Measurements from ENCODE around the gene MAP3K14.

Gene MAP3K14

DNA sequence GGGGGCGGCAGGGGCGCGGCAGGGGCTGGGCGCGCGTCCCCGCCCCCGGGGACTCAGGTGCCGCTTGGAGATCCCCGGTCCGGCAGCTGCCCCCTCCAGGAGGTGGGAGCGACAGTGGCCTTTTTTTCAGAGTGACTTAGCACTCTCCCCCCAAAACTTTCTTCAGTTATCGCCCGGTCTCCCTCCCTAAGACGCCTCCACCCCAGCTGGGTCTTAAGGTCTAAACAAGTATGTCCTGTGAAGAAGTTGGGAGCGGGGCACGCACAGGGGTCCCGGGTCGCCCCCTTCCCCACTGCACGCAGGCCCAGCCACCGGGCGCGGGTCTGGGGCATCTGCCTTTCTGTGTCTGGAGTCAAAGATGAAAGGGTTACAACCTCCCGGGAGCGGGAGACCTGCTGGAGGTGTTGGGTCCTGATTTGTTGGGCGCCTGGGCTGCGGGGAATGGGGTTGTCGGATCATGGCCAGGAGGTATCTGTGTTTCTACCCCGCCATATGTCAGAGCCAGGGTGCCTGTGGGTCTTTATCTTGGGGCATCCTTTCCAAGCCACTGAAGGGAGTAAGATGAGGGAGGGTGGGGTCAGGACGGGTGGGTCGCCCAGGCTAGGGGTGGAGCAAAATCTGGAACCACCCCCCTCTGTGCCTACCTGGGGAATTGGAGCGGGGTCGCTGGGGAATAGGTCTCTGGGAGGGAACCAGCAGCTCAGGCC, 94.4 kb downstream of the MAP3K14 start:
- no peak for TF ChIP-seq POLR2A (IDR thresholded peaks at IDR 0.05; ENCODE audit: low read depth, low read length)
- TF ChIP-seq PAX5 (IDR thresholded peaks at IDR 0.05; ENCODE audit: insufficient read depth, low read length, severe bottlenecking) = no peak
- no peak for TF ChIP-seq TAF1 (IDR thresholded peaks at IDR 0.05; ENCODE audit: low read depth, low read length)
- no peak for TF ChIP-seq POU2F2 (IDR thresholded peaks at IDR 0.05; ENCODE audit: low read depth, low read length)
- no peak for TF ChIP-seq POLR2AphosphoS5 (IDR thresholded peaks at IDR 0.05; ENCODE audit: low read depth, low read length)
- no peak for TF ChIP-seq SPI1 (IDR thresholded peaks at IDR 0.05; ENCODE audit: low read depth, low read length)
- DNase-seq (ENCODE audit: insufficient read length, low spot score) = no peak
- peak; percentile 54 for FAIRE-seq

DNA sequence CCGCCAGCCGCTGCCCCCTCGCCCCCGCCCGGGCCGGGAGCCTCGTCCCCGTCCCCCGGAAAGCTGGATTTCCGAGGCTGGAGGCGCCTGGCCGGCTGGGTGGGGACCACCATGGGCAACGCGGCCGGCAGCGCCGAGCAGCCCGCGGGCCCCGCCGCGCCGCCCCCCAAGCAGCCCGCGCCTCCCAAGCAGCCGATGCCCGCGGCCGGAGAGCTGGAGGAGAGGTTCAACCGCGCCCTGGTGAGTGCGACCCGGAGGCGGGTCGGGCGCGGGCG, 94.9 kb downstream of the MAP3K14 start:
- no peak for FAIRE-seq

DNA sequence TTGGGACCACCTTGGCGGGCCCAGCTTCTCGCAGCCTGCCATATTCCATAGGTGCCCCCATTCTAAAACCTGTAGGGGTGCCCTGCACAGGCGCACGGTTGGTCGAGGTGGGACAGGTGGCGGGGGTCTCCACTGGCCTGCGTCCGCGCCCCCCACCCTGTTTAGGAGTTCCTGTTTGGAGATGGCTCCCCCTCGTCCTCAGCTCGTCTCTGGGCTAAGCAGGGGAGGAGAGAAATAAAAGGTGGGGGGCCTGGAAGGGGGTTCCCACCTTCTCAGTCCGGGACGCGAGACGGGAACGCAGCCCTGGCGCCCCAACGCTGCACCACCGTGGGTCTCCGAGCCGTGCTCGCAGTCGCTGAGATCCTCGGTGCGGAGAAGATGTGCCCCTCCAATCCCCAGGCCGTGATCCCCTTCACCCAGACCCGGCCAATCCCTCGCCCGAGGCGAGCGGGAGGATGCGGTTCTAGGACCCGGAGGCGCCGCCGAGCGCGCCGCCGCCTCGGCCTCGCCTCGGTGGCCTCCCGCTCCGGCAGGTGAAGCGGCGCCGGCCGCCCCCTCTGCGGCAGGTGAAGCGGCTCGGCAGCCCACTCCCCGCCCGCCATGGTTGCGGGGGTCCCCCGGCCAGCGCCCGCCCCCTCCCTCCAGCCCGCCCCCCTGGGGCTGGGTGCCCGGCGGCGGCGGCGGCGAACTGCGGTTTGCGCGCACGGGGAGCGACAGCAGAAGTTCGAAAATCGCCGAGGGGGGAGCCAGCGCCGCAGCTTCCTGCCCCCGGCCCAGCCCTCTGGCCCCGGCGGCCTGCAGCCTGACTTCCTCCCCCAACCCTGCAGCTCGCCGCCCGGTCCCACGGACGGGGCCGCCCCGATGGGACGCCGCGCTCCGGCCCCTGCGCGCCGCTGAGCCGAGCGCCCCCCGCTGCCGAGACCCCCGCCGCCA, 95.5 kb downstream of the MAP3K14 start, which contains the start of gene FMNL1:
Gene FMNL1 (plus strand): TSS at position 805 of the 933 bp plus-strand sequence. CDS start 240 bp downstream, outside the sequence.
- FAIRE-seq (peak; percentile 85), DNase-seq (ENCODE audit: insufficient read length, low spot score) (no peak)
- TF ChIP-seq POLR2A (IDR thresholded peaks at IDR 0.05; ENCODE audit: low read depth, low read length) = no peak
- peak; percentile 63 for TF ChIP-seq SPI1 (IDR thresholded peaks at IDR 0.05; ENCODE audit: low read depth, low read length)
- TF ChIP-seq POLR2AphosphoS5 (IDR thresholded peaks at IDR 0.05; ENCODE audit: low read depth, low read length) = no peak; the same call in 1 of the 2 replicates
- TF ChIP-seq TAF1 (IDR thresholded peaks at IDR 0.05; ENCODE audit: low read depth, low read length) = no peak

More for the DNA sequence above, 94.9 kb downstream of the MAP3K14 start:
- TF ChIP-seq POLR2A (IDR thresholded peaks at IDR 0.05; ENCODE audit: low read depth, low read length) = no peak
- no peak for TF ChIP-seq SPI1 (IDR thresholded peaks at IDR 0.05; ENCODE audit: low read depth, low read length)
- no peak for TF ChIP-seq POU2F2 (IDR thresholded peaks at IDR 0.05; ENCODE audit: low read depth, low read length)
- TF ChIP-seq PAX5 (IDR thresholded peaks at IDR 0.05; ENCODE audit: insufficient read depth, low read length, severe bottlenecking) = no peak
- TF ChIP-seq POLR2AphosphoS5 (IDR thresholded peaks at IDR 0.05; ENCODE audit: low read depth, low read length) = no peak
- no peak for TF ChIP-seq TAF1 (IDR thresholded peaks at IDR 0.05; ENCODE audit: low read depth, low read length)
- no peak for DNase-seq (ENCODE audit: insufficient read length, low spot score)

DNA sequence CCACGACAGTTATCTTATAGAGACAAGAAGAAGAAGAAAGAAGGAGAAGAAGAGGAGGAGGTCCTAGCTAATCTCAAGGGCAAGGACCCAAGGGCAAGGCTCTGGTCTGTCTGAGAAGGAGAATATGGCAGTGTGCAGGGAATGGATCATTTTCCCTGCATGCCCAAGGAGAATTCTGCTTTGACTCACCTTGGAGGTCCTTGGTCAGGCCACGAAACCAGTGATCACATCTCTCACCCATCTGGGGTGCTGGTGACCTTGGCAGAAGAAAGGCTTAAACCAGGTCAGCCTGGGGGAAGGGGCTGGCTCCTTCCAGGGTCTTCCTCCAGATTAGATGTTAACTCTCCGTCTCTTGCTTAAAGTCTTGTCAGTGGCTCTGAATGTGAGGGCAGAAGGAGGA, 96.7 kb downstream of the MAP3K14 start:
- no peak for TF ChIP-seq POLR2A (IDR thresholded peaks at IDR 0.05; ENCODE audit: low read depth, low read length)
- TF ChIP-seq POLR2AphosphoS5 (IDR thresholded peaks at IDR 0.05; ENCODE audit: low read depth, low read length) = no peak
- no peak for TF ChIP-seq TAF1 (IDR thresholded peaks at IDR 0.05; ENCODE audit: low read depth, low read length)
- TF ChIP-seq PAX5 (IDR thresholded peaks at IDR 0.05; ENCODE audit: insufficient read depth, low read length, severe bottlenecking) = no peak
- no peak for TF ChIP-seq POU2F2 (IDR thresholded peaks at IDR 0.05; ENCODE audit: low read depth, low read length)
- no peak for TF ChIP-seq SPI1 (IDR thresholded peaks at IDR 0.05; ENCODE audit: low read depth, low read length)
- no peak for FAIRE-seq
- no peak for DNase-seq (ENCODE audit: insufficient read length, low spot score)

DNA sequence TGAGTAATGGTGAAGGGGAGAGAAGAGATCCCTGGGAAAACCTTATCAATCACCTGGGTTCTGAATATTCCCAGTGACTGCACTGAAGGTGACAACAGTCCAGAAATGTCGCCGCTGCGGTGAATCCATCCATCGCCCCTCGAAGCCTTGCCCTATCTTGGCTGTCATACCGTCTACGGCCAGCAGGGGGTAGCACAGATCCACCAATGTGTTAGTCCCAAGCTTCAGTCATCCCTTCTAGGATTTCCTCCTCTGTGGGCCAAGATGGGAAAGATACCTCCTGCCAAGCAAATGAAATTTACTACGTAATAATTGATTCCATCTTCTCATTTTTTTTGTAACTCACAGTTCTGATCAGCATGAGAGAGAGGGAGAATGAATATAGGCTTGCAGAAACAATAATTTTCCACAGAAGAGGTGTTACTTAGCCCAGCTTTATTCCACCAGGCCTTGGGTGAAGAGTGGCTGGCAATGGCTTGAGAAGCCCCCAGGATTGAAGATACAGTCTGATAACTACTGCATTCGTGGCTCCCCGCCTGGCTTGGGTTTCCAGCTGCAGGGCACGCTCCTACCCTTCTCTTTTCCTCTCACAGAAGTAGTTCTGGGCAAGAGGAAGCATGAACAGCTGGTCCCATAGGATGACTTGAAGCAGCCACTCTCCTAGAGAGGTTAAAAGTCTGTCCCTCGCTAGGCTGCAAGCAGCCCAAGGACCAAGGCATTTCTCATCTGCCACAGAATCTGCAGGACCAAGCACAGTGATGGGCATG, 97.7 kb downstream of the MAP3K14 start:
- FAIRE-seq = peak; percentile 99
- no peak for DNase-seq (ENCODE audit: insufficient read length, low spot score)
- TF ChIP-seq PAX5 (IDR thresholded peaks at IDR 0.05; ENCODE audit: insufficient read depth, low read length, severe bottlenecking) (no peak), POLR2AphosphoS5 (IDR thresholded peaks at IDR 0.05; ENCODE audit: low read depth, low read length) (no peak), POLR2A (IDR thresholded peaks at IDR 0.05; ENCODE audit: low read depth, low read length) (no peak), SPI1 (IDR thresholded peaks at IDR 0.05; ENCODE audit: low read depth, low read length) (no peak), POU2F2 (IDR thresholded peaks at IDR 0.05; ENCODE audit: low read depth, low read length) (no peak), TAF1 (IDR thresholded peaks at IDR 0.05; ENCODE audit: low read depth, low read length) (no peak)
